HepG2 (cell line): ENCODE data around the gene RASSF4. TPM values are rescaled to one million over a fixed set of nuclear protein-coding genes. Genes with fewer than 3 reads are reported as not detected.
A peak's percentile ranks its signal among the peaks of the same experiment; 100 is the strongest.

Source experiments
- ATAC-seq: fragments of 200-7000 bp; cut with Tn5 transposase; 3 replicates; pipeline ENCODE4 v1.9.1; 2020; ENCODE audit warnings: mild to moderate bottlenecking, moderate library complexity
- BruUV-seq: library from RNA; stranded (reverse); fragments of 400-500 nt; replicated peaks from 2 replicates; lab custom pipeline; 2021; lab: Mats Ljungman, UMichigan
- CTCF ChIA-PET: fragments of 300-600 bp; formaldehyde crosslinking; extraction: SDS; loops from one replicate; lab custom pipeline; 2021; ENCODE audit warnings: low total read pairs, inconsistent platforms, low intra/inter-chr PET ratio; lab: Yijun Ruan, JAX
- POLR2A ChIA-PET: fragments of 350-600 bp; sonication (Branson Sonifier 250); formaldehyde crosslinking; loops from one replicate; lab custom pipeline; 2020; ENCODE audit warnings: antibody characterized with exemption, inconsistent platforms; lab: Yijun Ruan, JAX
- DNase-seq: peaks from one replicate; pipeline ENCODE4 v3.0.0-alpha.2; 2015; ENCODE audit warnings: low spot score
- FAIRE-seq: peaks from 3 replicates; lab custom pipeline; 2011; peaks lifted over from hg19 to GRCh38; lab: Jason Lieb, UNC
- H2AFZ ChIP-seq: one replicate; pipeline ENCODE4 v1.6.1; 2011; ENCODE audit warnings: low read length, inconsistent platforms
- H3K27ac ChIP-seq: fragments of 300-600 bp; 3 replicates; pipeline ENCODE4 v1.8.0; 2011; ENCODE audit warnings: mixed run types, mild to moderate bottlenecking, mixed read lengths, low read length, inconsistent platforms; ENCODE audit not compliant: insufficient read depth; ENCODE audit errors: extremely low read length
- H3K27me3 ChIP-seq, 2 experiments: fragments of 200-600 bp in 1 of 2; 2 replicates in 1 of 2; 3 replicates in 1 of 2; pipeline versions ENCODE4 v1.6.0 to v1.8.0; 2011; ENCODE audit warnings: low read length in 2 of 2, mild to moderate bottlenecking in 2 of 2, moderate library complexity in 2 of 2, inconsistent platforms in 1 of 2; ENCODE audit not compliant: insufficient read depth in 2 of 2, control insufficient read depth in 1 of 2
- H3K36me3 ChIP-seq, 2 experiments: fragments of 200-600 bp in 1 of 2; replicated peaks in 1 of 2; 2 replicates in 1 of 2; 3 replicates in 1 of 2; pipeline versions ENCODE4 v1.5.1 to v1.8.0; 2011; ENCODE audit warnings: low read length in 2 of 2, inconsistent platforms in 1 of 2; ENCODE audit not compliant: insufficient read depth in 2 of 2, control insufficient read depth in 1 of 2
- H3K4me1 ChIP-seq: 2 replicates; pipeline ENCODE4 v1.5.1; 2012; ENCODE audit warnings: low read length, inconsistent platforms; ENCODE audit not compliant: insufficient read depth
- H3K4me2 ChIP-seq: 2 replicates; pipeline ENCODE4 v1.6.0; 2011; ENCODE audit warnings: low read depth, low read length, inconsistent platforms
- H3K4me3 ChIP-seq, 3 experiments: fragments of 200-600 bp in 1 of 3; sonication (generic), shearing (Covaris generic) in 1 of 3; replicated peaks in 1 of 3; 2 replicates each; pipeline ENCODE4 v1.5.1; 2011 to 2016; ENCODE audit warnings: low read length in 3 of 3, inconsistent platforms in 2 of 3, low read depth in 2 of 3, mild to moderate bottlenecking in 2 of 3, control low read depth in 1 of 3, mixed read lengths in 1 of 3; ENCODE audit not compliant: insufficient read depth in 1 of 3
- H3K79me2 ChIP-seq: one replicate; pipeline ENCODE4 v1.6.1; 2011; ENCODE audit warnings: low read length, inconsistent platforms; ENCODE audit not compliant: insufficient read depth
- H3K9ac ChIP-seq: 2 replicates; pipeline ENCODE4 v1.6.0; 2011; ENCODE audit warnings: mild to moderate bottlenecking, low read depth, low read length, inconsistent platforms; ENCODE audit not compliant: insufficient read depth
- H3K9me3 ChIP-seq: 2 replicates; pipeline ENCODE4 v1.5.1; 2012; ENCODE audit warnings: mild to moderate bottlenecking, low read length
- H4K20me1 ChIP-seq: 2 replicates; pipeline ENCODE4 v1.6.0; 2011; ENCODE audit warnings: inconsistent platforms, mild to moderate bottlenecking, low read length, moderate library complexity; ENCODE audit not compliant: insufficient read depth
- AGO2 ChIP-seq: fragments of 200-400 bp; formaldehyde crosslinking; optimal IDR thresholded peaks from 2 replicates; pipeline ENCODE3; 2017; ENCODE audit warnings: mild to moderate bottlenecking, low read depth, low read length, moderate library complexity
- AKAP8 ChIP-seq: sonication (generic); formaldehyde crosslinking; IDR thresholded peaks from 2 replicates; pipeline ENCODE4 v1.5.1; 2020; ENCODE audit warnings: mild to moderate bottlenecking, missing genetic modification reagents
- SP2 ChIP-seq: sonication (generic); formaldehyde crosslinking; IDR thresholded peaks from 2 replicates; pipeline ENCODE4 v1.5.1; 2020; ENCODE audit warnings: mild to moderate bottlenecking, missing genetic modification reagents
- ZNF687 ChIP-seq: sonication (generic); formaldehyde crosslinking; IDR thresholded peaks from 2 replicates; pipeline ENCODE4 v1.5.1; 2020; ENCODE audit warnings: mild to moderate bottlenecking, missing genetic modification reagents, moderate library complexity
- WGBS: methylation state at CpG from one replicate; pipeline ENCODE4 v1.1.6; 2017; ENCODE audit warnings: low lambda C conversion rate; 5-methylcytosine and 5-hydroxymethylcytosine counted together
- in situ Hi-C: cut with HindIII; loops from 2 replicates; pipeline ENCODE4 v1.10.0; 2017; ENCODE audit warnings: low pct_unique_long_range_greater_than_20kb; ENCODE audit not compliant: extremely low pct_ligation_motif_present
- intact Hi-C: fragments of 100-400 bp; cut with micrococcal nuclease; formaldehyde crosslinking; loops from one replicate; pipeline ENCODE4 v1.10.0; 2022; ENCODE audit not compliant: unreplicated experiment
- polyA plus RNA-seq, 8 experiments: library from polyadenylated mRNA; depleted of rRNA in 3 of 8; stranded (reverse) in 7 of 8; unstranded in 1 of 8; fragments of >200 nt; fragmentation: Illumina TruSeq in 4 of 8; extraction: Trizol in 4 of 8; gene quantifications; 2 replicates each; pipeline versions ENCODE4 v1.2.1 to v1.2.3, GENCODE V29; 2011 to 2016; ENCODE audit warnings: low read depth in 4 of 8, missing spikeins in 1 of 8, mixed read lengths in 1 of 8; ENCODE audit not compliant: insufficient read depth in 1 of 8
- total RNA-seq, 5 experiments: library from RNA; depleted of rRNA; stranded (reverse); fragments of >200 nt; fragmentation: Illumina TruSeq; extraction: Trizol; gene quantifications; 2 replicates each; pipeline ENCODE4 v1.2.3, GENCODE V29; 2016; ENCODE audit warnings: low read depth in 1 of 5

The RASSF4 gene
- total and polyA plus RNA-seq, 2 of the 13 experiments (the other 11 are each of a cell fraction or from before 2014, with no cell fraction given), result 34.0 to 51.7 TPM

- intact Hi-C loops (no loop called here), in situ Hi-C loops (loop anchor here (25.0 kb wide), 1 partner anchor 1555 kb away; the partner anchor contains the start of gene HNRNPF)
- no TSS peak for BruUV-seq
- H3K79me2 ChIP-seq, result peaks cover 60% of the 10 kb centered on the region
- CTCF ChIA-PET, result interaction anchor here (1.5 kb wide), 1 partner anchor 8 kb away, joined by 5 read pairs; no protein-coding TSS in a partner anchor
- H3K4me2 ChIP-seq, result peak overlapping the region; percentile 95; the same call in 1 of the 2 replicates
- no peaks in the 10 kb centered on the region for H3K9me3 ChIP-seq
- H3K27ac ChIP-seq, result peak overlapping the region; percentile 56
- H3K4me1 ChIP-seq, result peaks cover 69% of the 10 kb centered on the region
- peaks cover 9% of the 10 kb centered on the region; the same call in 1 of the 2 replicates for H4K20me1 ChIP-seq
- no peak overlapping the region for H3K9ac ChIP-seq
- 93% methylated on average over 8 of the region's 8 CpGs for WGBS
- no peaks in the 10 kb centered on the region for H3K27me3 ChIP-seq
- DNase-seq, result no peak
- POLR2A ChIA-PET, result interaction anchor here (1.1 to 13.2 kb wide), 9 partner anchors 10 to 707 kb away, joined by 3 to 407 read pairs (median 9); partner anchors contain the start of gene DEPP1
- TF ChIP-seq AKAP8 (CRISPR knock-in tag) (no peak), ZNF687 (peak; percentile 29), SP2 (CRISPR knock-in tag) (no peak), AGO2 (peak; percentile 51)
- H2AFZ ChIP-seq, result no peak overlapping the region
- no peak for FAIRE-seq
- peaks cover 12 to 39% of the 10 kb centered on the region in 2 experiments for H3K36me3 ChIP-seq
- H3K4me3 ChIP-seq, result no peak overlapping the region; a peak in 1 of 6 replicates
- ATAC-seq, result no peak
Observed at GRCh38 chr10:44966816-44967509, 7.4 kb downstream of the RASSF4 start.
